Muscle of leg (tissue), 11 donors: ENCODE data around the gene QPRT. TPM values are rescaled to one million over a fixed set of nuclear protein-coding genes. Genes with fewer than 3 reads are reported as not detected.
"Not testable (repeated sequence)": the region's sequence is repeated elsewhere in the genome, so short reads cannot be mapped to it uniquely, and the experiment has no call there.

ENCODE experiments used
- DNase-seq: peaks from one replicate; pipeline ENCODE4 v3.0.0; 2013
- H3K27ac ChIP-seq: one replicate; pipeline ENCODE4 v1.5.1; 2013; ENCODE audit warnings: mild to moderate bottlenecking, low read length, control low read depth
- H3K27me3 ChIP-seq: one replicate; pipeline ENCODE4 v1.6.1; 2013; ENCODE audit warnings: low read length; ENCODE audit not compliant: control insufficient read depth, insufficient read depth
- H3K36me3 ChIP-seq: one replicate; pipeline ENCODE4 v1.6.1; 2013; ENCODE audit warnings: low read length; ENCODE audit not compliant: control insufficient read depth, insufficient read depth
- H3K4me1 ChIP-seq: one replicate; pipeline ENCODE4 v1.6.1; 2013; ENCODE audit warnings: low read length; ENCODE audit not compliant: control insufficient read depth, insufficient read depth
- H3K4me3 ChIP-seq: one replicate; pipeline ENCODE4 v1.5.1; 2013; ENCODE audit warnings: low read length, control low read depth
- H3K9me3 ChIP-seq: replicated peaks from 2 replicates; pipeline ENCODE4 v1.6.1; 2013; ENCODE audit warnings: low read depth, low read length; ENCODE audit not compliant: control insufficient read depth
- WGBS: methylation state at CpG from one replicate; pipeline ENCODE4 v1.1.5; 2013; ENCODE audit warnings: missing lambda C conversion rate; ENCODE audit not compliant: insufficient coverage; 5-methylcytosine and 5-hydroxymethylcytosine counted together
- polyA plus RNA-seq, 8 donors: library from polyadenylated mRNA; unstranded; fragments of 120-200 nt; gene quantifications; one replicate each; pipeline versions ENCODE4 v1.2.1 to v1.2.3, GENCODE V29; 2013; ENCODE audit warnings: inconsistent platforms in 1 of 8, low replicate concordance in 1 of 8; ENCODE audit not compliant: insufficient read length in 8 of 8, insufficient read depth in 1 of 8
- total RNA-seq: library from RNA; stranded (reverse); fragments of 120-200 nt; gene quantifications from one replicate; pipeline ENCODE4 v1.2.4, GENCODE V29; 2013

The QPRT gene
- total and polyA plus RNA-seq, 9 donors, result 57.1 to 97.7 (median 66.7) TPM

GRCh38 chr16:29742683-29743275 lies 63.8 kb downstream of the QPRT start:
- no peaks in the 10 kb centered on the region for H3K9me3 ChIP-seq
- no peaks in the 10 kb centered on the region for H3K4me1 ChIP-seq
- WGBS, result 71% methylated on average over 2 of the region's 7 CpGs
- no peaks in the 10 kb centered on the region for H3K36me3 ChIP-seq
- no peak overlapping the region for H3K4me3 ChIP-seq
- H3K27me3 ChIP-seq, result no peaks in the 10 kb centered on the region
- no peak overlapping the region for H3K27ac ChIP-seq
- no peak for DNase-seq

- Histone ChIP-seq H3K4me3 (no peak overlapping the region), H3K27me3 (no peaks in the 10 kb centered on the region), H3K9me3 (no peaks in the 10 kb centered on the region), H3K27ac (no peak overlapping the region), H3K4me1 (no peaks in the 10 kb centered on the region), H3K36me3 (no peaks in the 10 kb centered on the region)
- WGBS, result no CpG with 5 or more reads among the region's 5 CpGs
- DNase-seq, result no peak
These were observed 64.5 kb downstream of the QPRT start for GRCh38 chr16:29743475-29743826.

- H3K4me3 ChIP-seq, result no peak overlapping the region
- no peaks in the 10 kb centered on the region for H3K27me3 ChIP-seq
- WGBS, result 84% methylated on average over 16 of the region's 21 CpGs
- H3K36me3 ChIP-seq, result no peaks in the 10 kb centered on the region
- H3K27ac ChIP-seq, result no peak overlapping the region
- no peak for DNase-seq
- no peaks in the 10 kb centered on the region for H3K4me1 ChIP-seq
- no peaks in the 10 kb centered on the region for H3K9me3 ChIP-seq
These were observed 65.0 kb downstream of the QPRT start for GRCh38 chr16:29743827-29744531.

GRCh38 chr16:29744541-29745101 lies 65.6 kb downstream of the QPRT start:
- H3K9me3 ChIP-seq, result no peaks in the 10 kb centered on the region
- WGBS, result 86% methylated on average over 19 of the region's 20 CpGs
- no peak overlapping the region for H3K27ac ChIP-seq
- no peak overlapping the region for H3K4me3 ChIP-seq
- H3K4me1 ChIP-seq, result no peaks in the 10 kb centered on the region
- DNase-seq, result no peak
- H3K27me3 ChIP-seq, result no peaks in the 10 kb centered on the region
- H3K36me3 ChIP-seq, result no peaks in the 10 kb centered on the region

GRCh38 chr16:29745121-29745852 lies 66.3 kb downstream of the QPRT start:
- Histone ChIP-seq H3K4me1 (no peaks in the 10 kb centered on the region), H3K9me3 (no peaks in the 10 kb centered on the region), H3K27ac (no peak overlapping the region), H3K4me3 (peak overlapping the region; percentile 31), H3K27me3 (no peaks in the 10 kb centered on the region), H3K36me3 (no peaks in the 10 kb centered on the region)
- peak; percentile 9 for DNase-seq
- WGBS, result 70% methylated on average over 13 of the region's 16 CpGs

GRCh38 chr16:29745853-29746345 lies 66.9 kb downstream of the QPRT start, which contains the start of gene C16orf54:
Gene C16orf54 (minus strand): TSS chr16:29745990. CDS start chr16:29744951, 1,039 bp downstream.
- 66% methylated on average over 12 of the region's 12 CpGs for WGBS
- Histone ChIP-seq H3K9me3 (no peaks in the 10 kb centered on the region), H3K4me1 (no peaks in the 10 kb centered on the region), H3K36me3 (no peaks in the 10 kb centered on the region), H3K4me3 (peak within 1 kb of the TSS; percentile 31), H3K27ac (no peak within 1 kb of the TSS), H3K27me3 (no peaks in the 10 kb centered on the region)
- peak; percentile 67 for DNase-seq

GRCh38 chr16:29746518-29746917 lies 67.5 kb downstream of the QPRT start:
- not testable (repeated sequence) for H3K36me3 ChIP-seq, H3K4me3 ChIP-seq, H3K4me1 ChIP-seq, H3K27ac ChIP-seq, H3K27me3 ChIP-seq, H3K9me3 ChIP-seq, DNase-seq
- 70% methylated on average over 3 of the region's 4 CpGs for WGBS

Other genes starting within 250 kb of the QPRT start
- gene BOLA2, start 224.8 kb upstream of the QPRT start, total RNA-seq, result 5.2 TPM
- gene BOLA2, start 224.8 kb upstream of the QPRT start, polyA plus RNA-seq, result 1 to 10 TPM; 2.2 to 5.6 (median 2.8) TPM
- gene SLX1B, start 224.6 kb upstream of the QPRT start, total RNA-seq, result 8.8 TPM
- gene SLX1B, start 224.6 kb upstream of the QPRT start, polyA plus RNA-seq, result 1 to 10 TPM in 4 of 8 donors, under 1 TPM in 2, not detected in 2; 0.21 to 7.9 (median 2.1) TPM
- gene SULT1A4, start 219.3 kb upstream of the QPRT start, total RNA-seq, result 7.4 TPM
- gene SULT1A4, start 219.3 kb upstream of the QPRT start, polyA plus RNA-seq, result 10 to 100 TPM in 2 of 8 donors, 1 to 10 TPM in 6; 4.0 to 13.1 (median 6.8) TPM
- 14.1 TPM for gene NPIPB12, start 172.8 kb upstream of the QPRT start, total RNA-seq
- 10 to 100 TPM in 7 of 8 donors, 1 to 10 TPM in 1; 9.8 to 47.8 (median 22.4) TPM for gene NPIPB12, start 172.8 kb upstream of the QPRT start, polyA plus RNA-seq
- 0.31 TPM for gene SPN, start 15.9 kb upstream of the QPRT start, total RNA-seq
- gene SPN, start 15.9 kb upstream of the QPRT start, polyA plus RNA-seq, result 1 to 10 TPM in 5 of 8 donors, under 1 TPM in 3; 0.66 to 1.5 (median 1.1) TPM
- 0.18 TPM for gene C16orf54, start 66.8 kb downstream of the QPRT start, total RNA-seq
- under 1 TPM; 0.15 to 0.35 (median 0.27) TPM for gene C16orf54, start 66.8 kb downstream of the QPRT start, polyA plus RNA-seq
- not detected for gene ZG16, start 99.1 kb downstream of the QPRT start, total RNA-seq
- gene ZG16, start 99.1 kb downstream of the QPRT start, polyA plus RNA-seq, result under 1 TPM in 2 of 8 donors, not detected in 6; 0.05 to 0.13 TPM
- 26.2 TPM for gene KIF22, start 111.6 kb downstream of the QPRT start, total RNA-seq
- gene KIF22, start 111.6 kb downstream of the QPRT start, polyA plus RNA-seq, result 10 to 100 TPM; 29.2 to 43.0 (median 39.6) TPM
- 121 TPM for gene MAZ, start 127.3 kb downstream of the QPRT start, total RNA-seq
- 100 to 1,000 TPM; 236 to 314 (median 273) TPM for gene MAZ, start 127.3 kb downstream of the QPRT start, polyA plus RNA-seq
- 8.3 TPM for gene PRRT2, start 133.0 kb downstream of the QPRT start, total RNA-seq
- gene PRRT2, start 133.0 kb downstream of the QPRT start, polyA plus RNA-seq, result 10 to 100 TPM; 11.9 to 28.5 (median 18.3) TPM
- 31.3 TPM for gene PAGR1, start 137.0 kb downstream of the QPRT start, total RNA-seq
- 10 to 100 TPM; 28.7 to 46.4 (median 33.5) TPM for gene PAGR1, start 137.0 kb downstream of the QPRT start, polyA plus RNA-seq
- gene MVP, start 141.3 kb downstream of the QPRT start, total RNA-seq, result 21.5 TPM
- gene MVP, start 141.3 kb downstream of the QPRT start, polyA plus RNA-seq, result 10 to 100 TPM; 14.5 to 30.0 (median 19.5) TPM
- 29.0 TPM for gene CDIPT, start 184.0 kb downstream of the QPRT start, total RNA-seq
- gene CDIPT, start 184.0 kb downstream of the QPRT start, polyA plus RNA-seq, result 10 to 100 TPM; 36.2 to 52.8 (median 44.2) TPM
- 1.1 TPM for gene SEZ6L2, start 220.4 kb downstream of the QPRT start, total RNA-seq
- 1 to 10 TPM; 2.2 to 8.4 (median 3.2) TPM for gene SEZ6L2, start 220.4 kb downstream of the QPRT start, polyA plus RNA-seq
- gene ASPHD1, start 221.3 kb downstream of the QPRT start, total RNA-seq, result 0.09 TPM
- gene ASPHD1, start 221.3 kb downstream of the QPRT start, polyA plus RNA-seq, result 1 to 10 TPM in 2 of 8 donors, under 1 TPM in 6; 0.36 to 1.6 (median 0.63) TPM
- gene KCTD13, start 247.0 kb downstream of the QPRT start, total RNA-seq, result 4.3 TPM
- gene KCTD13, start 247.0 kb downstream of the QPRT start, polyA plus RNA-seq, result 10 to 100 TPM in 6 of 8 donors, 1 to 10 TPM in 2; 8.5 to 18.8 (median 12.2) TPM